Activated CD8-positive, alpha-beta memory T cell treated with anti-CD3 and anti-CD28 coated beads, Interleukin-2, amount 50 U/mL, for 24 hours (primary cell): ENCODE results near the gene ENOX1.

Source experiments
- DNase-seq: peaks from one replicate; pipeline ENCODE4 v3.0.0-alpha.2; 2020; ENCODE audit errors: extremely low read depth

Gene ENOX1

GRCh38 chr13:43744261-43745031, 42.3 kb downstream of the ENOX1 start:
- no peak for DNase-seq

- no peak for DNase-seq
Measured at GRCh38 chr13:43742911-43743310, 43.9 kb downstream of the ENOX1 start.

GRCh38 chr13:43737392-43737923, 49.3 kb downstream of the ENOX1 start:
- DNase-seq = no peak

GRCh38 chr13:43732726-43733125, 54.0 kb downstream of the ENOX1 start:
- DNase-seq = no peak

- DNase-seq = no peak
Measured at GRCh38 chr13:43731296-43731695, 55.5 kb downstream of the ENOX1 start.

GRCh38 chr13:43730642-43731041, 56.1 kb downstream of the ENOX1 start:
- no peak for DNase-seq

- DNase-seq = no peak
Measured at GRCh38 chr13:43728421-43728820, 58.4 kb downstream of the ENOX1 start.

GRCh38 chr13:43727856-43728255, 58.9 kb downstream of the ENOX1 start:
- no peak for DNase-seq

GRCh38 chr13:43725460-43725859, 61.3 kb downstream of the ENOX1 start:
- no peak for DNase-seq

- DNase-seq = no peak
Measured at GRCh38 chr13:43720780-43721397, 65.9 kb downstream of the ENOX1 start.

GRCh38 chr13:43698758-43699157, 88.0 kb downstream of the ENOX1 start:
- no peak for DNase-seq

GRCh38 chr13:43698009-43698408, 88.8 kb downstream of the ENOX1 start:
- no peak for DNase-seq

GRCh38 chr13:43697323-43697722, 89.4 kb downstream of the ENOX1 start:
- no peak for DNase-seq

- no peak for DNase-seq
Measured at GRCh38 chr13:43694146-43694664, 92.6 kb downstream of the ENOX1 start.

GRCh38 chr13:43693639-43694038, 93.1 kb downstream of the ENOX1 start:
- DNase-seq = no peak

- no peak for DNase-seq
Measured at GRCh38 chr13:43688227-43688907, 98.4 kb downstream of the ENOX1 start.

GRCh38 chr13:43687038-43687437, 99.7 kb downstream of the ENOX1 start:
- no peak for DNase-seq

- DNase-seq = no peak
Measured at GRCh38 chr13:43686557-43686956, 100.2 kb downstream of the ENOX1 start.

GRCh38 chr13:43684963-43685725, 101.6 kb downstream of the ENOX1 start:
- DNase-seq = no peak

- no peak for DNase-seq
Measured at GRCh38 chr13:43682701-43683100, 104.1 kb downstream of the ENOX1 start.

- no peak for DNase-seq
Measured at GRCh38 chr13:43676320-43676719, 110.5 kb downstream of the ENOX1 start.

GRCh38 chr13:43675577-43675976, 111.2 kb downstream of the ENOX1 start:
- DNase-seq = no peak
